Forelimb muscle (tissue), 1 donor: Measurements from ENCODE around the gene CAPN5. TPM values are rescaled to one million over a fixed set of nuclear protein-coding genes. Genes with fewer than 3 reads are reported as not detected.

ENCODE experiments used
- DNase-seq: peaks from one replicate; pipeline ENCODE4 v3.0.0-alpha.2; 2013; ENCODE audit warnings: low read depth
- polyA plus RNA-seq: library from polyadenylated mRNA; unstranded; fragments of 120-200 nt; gene quantifications from one replicate; pipeline ENCODE4 v1.2.1, GENCODE V29; 2013; ENCODE audit not compliant: insufficient read length

CAPN5 gene
- polyA plus RNA-seq, 1 donor: 10.5 TPM

DNA sequence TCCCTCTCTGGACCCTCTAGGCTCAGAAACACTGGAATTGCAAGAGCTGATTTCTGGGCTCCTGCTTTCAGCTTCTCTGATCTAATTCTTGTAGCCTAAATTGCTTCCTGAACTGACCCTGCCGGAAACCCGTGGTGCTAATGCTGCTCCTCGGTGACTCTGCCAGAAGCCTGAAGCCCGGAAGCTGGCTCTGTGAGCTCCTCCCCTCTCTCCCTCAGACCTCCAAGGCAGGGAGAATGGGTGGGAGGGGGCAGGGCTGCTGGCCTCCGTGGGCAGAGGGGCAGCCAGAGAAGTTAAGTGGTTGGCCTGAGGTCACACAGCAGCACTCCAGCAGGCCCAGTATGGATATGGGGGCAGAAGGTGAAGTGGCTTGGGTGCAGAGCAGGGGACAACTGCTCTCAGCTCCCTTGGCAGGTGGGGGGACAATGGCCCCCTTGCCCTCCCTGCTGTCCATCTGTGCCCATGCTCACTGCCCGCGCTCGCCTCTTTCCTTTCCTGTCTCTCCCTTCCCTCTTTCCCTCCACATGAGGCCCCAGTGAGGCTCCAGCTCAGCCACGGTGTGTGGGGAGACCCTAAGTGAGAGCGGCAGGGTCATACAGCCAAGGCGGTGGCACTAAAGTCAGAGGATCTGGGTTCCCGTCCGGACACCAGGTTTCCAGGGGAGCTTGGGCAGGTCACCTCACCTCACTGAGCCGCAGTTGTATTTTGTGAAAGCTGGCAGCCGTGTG lies 16.2 kb downstream of the CAPN5 start:
- no peak for DNase-seq

DNA sequence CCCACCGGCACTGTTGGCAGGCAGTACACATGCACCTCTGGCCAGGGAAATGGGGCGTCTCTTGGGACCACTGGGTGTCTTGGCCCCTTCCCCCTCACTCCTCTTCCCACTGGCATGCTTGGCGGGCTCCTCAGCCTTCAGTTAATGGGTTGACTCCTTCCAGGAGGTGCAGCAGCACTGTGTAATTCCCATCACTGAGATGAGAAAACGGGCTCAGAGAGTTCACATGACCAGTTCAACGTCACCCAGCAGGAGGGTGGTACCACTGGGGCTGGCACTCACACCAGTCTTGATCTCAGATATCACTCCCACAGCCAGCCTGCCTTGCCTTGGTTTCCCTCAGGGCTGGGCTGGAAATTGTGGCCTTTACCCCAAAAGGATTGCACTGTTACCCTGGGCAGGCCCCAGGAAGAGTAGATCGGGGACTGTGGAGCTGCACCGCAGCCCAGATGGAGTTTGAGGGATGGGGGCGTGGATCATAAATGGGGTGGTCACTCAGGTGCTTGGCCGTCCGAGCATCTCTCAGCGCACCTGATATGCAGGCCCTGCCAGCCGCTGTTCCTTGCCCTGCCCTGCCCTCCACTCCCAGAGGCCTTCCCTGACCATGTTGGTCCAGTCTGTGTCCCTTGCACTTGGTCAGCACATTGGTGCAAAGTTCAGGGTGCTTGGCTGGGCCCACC lies 16.9 kb downstream of the CAPN5 start:
- DNase-seq: no peak

DNA sequence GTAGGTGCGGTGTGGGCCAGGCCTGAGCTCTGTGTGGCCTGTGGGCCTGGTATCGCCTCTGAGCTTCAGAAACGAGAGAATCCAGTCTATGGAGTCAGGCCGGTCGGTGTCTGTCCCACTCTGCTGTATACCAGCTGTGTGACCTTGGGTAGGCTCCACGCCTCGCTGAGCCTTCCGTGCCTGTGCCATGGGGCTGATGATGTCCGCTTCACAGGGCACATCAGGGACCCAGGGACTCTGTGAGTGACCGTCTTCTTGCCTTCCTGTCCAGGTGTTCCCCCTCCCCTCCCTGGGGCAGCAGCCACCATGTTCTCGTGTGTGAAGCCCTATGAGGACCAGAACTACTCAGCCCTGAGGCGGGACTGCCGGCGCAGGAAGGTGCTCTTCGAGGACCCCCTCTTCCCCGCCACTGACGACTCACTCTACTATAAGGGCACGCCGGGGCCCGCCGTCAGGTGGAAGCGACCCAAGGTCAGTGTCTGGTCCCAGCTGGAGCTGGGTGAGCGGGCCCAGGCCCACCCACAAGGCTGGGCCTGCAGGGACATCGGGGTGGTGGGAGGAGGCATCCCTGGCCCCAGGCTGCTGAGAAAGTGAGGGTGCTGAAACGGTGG lies 17.9 kb downstream of the CAPN5 start:
- no peak for DNase-seq

DNA sequence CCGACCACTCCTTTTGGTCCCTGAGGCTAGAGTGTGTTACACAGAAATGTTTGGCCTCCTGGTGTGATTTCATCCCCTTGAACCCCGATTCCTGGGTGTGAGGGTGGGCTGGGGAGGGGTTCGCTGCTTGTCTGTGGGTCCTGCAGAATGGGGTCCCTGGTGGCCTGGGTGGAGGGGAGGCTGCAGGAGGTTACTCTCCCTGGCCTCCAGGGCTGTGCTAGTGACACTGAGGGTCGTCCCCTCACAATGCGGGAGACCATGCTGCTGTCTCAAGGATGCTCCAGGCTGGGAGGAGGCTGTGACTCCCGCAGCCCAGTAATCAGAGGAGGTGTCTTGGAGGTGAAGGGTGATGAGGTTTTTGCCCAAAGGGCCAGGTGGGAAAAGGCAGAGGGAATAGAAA lies 18.9 kb downstream of the CAPN5 start:
- no peak for DNase-seq

DNA sequence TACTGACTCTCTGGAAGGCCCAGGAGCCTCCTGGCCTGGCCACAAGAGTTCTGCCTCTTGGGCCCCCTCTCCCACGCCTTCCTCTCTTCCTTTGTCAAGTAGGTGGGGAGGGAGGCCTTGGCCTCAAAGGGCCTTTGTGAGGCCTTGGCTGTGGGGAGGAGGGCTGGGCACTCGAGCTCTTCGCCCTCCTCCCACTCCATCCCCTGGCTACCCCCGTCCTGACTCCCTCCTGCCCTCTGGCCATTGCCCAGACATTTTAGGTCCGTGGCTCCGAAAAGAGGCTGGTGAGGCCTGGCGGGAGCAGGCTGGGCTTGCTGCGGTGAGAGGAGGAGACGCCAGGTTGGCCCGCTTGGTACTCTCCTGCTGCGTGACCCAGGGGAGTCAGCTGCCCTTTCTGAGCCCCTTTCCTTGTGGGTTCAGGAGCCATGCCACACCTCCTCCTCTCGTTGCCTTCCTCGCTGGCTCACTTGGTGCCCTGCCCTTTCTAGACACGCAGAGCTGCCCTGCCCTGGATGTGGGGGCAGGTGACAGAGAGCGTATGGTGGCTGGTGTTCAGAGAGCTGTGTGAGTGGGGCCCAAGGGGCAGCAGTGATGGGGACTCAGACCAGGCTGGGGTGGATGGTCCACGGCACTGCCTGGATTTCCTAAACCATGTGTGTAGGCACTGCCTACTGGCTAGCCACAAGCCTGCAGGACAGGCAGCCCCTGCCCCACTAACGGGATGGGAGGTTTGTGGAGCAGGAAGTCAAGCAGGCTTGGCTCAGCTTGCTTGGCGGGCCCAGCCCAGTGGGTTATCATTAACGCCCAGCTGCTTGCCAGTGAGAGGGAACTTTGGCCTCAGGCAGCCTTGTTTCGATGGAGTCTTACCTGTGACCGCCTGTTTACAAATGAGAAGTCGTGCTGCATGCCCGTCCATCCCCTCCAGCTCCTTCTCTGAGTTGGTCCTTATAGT lies 20.0 kb downstream of the CAPN5 start:
- no peak for DNase-seq

DNA sequence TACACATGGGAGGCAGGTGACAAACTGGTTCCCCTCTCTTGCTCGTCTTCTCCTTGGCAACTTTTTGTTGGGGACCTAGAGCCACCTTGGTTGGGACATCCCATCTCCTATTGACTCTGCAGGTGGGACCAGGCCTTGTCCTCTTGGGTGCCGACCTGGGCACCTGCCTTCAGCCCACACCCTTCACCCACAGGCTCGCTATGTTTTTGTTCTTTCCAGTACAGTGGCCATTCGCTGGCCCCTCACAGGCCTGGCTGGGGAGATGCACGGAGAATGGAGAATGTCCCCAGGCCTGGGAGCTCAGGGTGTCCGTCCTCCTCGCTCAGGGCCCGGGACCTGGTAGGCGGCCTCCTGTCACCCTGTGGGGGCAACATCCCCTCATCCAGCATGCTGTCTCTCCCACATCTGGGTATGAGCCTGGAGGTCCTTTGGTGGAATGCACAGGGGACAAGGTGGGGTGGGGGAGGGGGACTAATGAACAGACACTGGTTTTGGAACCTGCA lies 21.0 kb downstream of the CAPN5 start:
- no peak for DNase-seq

DNA sequence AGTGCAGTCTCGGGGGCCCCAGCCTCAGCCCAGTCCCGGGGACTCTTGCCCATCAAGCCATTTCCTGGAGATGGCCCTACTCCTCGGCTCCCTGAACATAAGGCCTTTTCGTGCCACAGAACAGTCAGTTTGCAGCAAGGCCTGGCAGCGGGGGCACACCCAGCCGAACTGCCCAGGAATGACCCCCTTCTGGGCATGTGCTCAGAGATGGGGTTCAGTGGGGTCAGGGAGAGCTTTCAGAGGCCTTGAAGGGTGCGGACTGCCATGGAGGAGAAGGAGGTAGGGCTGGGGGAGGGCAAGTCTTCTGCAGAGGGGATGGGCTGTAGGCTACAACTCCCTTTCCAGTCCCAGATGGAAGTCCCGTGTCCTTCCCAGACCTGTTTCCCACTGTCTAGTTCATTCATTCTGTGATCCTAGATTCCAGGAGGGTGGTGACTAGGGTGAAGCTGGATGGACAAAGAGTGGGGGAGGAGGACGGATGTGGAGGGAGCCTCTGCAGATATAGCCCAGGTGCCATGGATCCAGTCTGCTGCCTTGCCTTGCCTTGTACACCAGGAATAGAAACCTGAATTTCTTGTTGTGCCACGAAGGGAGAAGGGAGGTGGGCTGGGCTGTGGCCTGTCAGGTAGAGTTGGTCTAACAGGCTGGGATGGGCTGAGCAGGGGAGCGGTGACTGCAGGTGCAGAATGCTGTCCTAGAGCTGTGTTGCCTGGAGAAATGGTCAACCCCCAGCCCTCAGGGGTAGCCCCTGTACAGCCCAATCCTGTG lies 21.6 kb downstream of the CAPN5 start:
- DNase-seq: no peak

DNA sequence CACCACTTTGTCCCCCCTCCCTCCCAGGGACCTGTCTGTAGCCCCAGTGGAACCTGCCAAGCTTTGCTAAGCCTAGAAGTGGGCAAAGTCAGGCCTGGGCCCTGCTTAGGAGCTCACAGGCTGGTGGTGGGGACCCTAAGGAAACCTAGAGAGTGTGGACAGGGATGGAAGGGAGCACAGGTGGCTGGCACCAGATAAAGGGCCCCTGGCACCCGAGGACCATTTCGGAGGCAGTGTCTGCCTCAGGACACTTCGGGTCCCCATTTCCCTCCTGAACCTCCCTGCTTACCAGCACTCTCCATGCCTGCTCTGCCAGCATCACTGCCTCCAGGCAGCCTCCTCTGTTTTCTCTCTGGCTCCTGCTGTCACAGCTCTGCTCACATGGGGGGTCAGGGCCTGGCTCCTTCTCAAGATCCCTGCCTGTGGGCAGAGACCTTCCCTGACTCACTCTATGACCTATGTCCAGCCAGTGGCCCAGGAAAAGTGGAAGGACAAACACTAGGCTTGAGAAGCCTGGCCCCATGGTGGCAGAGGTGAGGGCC lies 22.3 kb downstream of the CAPN5 start:
- DNase-seq: no peak

DNA sequence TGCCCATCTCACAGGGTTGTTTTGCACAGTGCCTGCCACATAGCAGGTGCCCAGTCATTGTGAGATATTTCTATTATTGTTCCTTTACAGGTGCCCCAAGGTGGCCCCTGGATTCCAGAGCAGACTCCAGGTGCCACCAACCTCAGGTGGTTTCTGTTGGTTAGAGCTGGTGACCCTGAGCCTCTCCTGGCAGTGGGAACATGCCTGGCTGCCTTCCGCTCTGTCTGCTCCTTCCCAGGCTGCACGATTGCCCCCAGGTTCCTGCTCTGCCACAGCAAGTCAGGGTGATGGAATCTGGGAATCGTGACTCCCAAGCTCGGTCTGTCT lies 23.2 kb downstream of the CAPN5 start:
- DNase-seq: no peak

DNA sequence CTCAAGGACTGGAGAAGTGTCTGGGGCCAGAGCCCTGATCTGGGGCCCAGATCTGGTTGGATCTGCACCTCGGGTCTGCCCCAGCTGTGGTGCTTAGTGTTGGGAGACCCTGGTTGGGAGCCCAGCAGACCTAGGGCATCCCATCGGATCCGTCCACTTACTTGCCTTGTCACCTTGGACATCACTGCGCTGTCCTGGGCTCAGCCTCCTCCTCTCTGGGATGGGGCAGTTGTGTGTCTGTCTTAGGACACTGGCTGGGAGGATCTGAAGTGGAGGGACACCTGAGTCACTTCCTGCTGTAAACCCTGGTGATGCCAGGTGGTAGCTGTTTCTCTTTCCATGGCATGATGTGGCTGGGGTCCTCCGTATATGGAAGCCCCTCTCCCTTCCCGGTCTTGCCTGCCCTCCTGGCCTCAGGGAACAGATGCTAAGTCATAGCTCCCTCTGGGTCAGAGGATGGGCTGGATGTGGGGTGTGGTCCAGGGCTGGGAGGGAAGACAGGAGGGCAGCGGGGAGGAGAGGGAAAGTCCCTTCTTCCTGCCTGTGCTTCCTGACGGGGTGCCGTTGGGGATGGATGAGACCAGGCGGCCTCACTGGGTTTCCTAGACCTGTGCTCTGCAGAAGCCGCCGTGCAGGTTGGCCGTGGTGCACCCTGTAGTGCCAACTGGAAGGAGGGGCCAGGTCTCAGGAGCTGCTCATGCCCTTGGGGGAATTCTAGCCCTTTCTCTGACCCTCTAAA lies 23.8 kb downstream of the CAPN5 start:
- no peak for DNase-seq

DNA sequence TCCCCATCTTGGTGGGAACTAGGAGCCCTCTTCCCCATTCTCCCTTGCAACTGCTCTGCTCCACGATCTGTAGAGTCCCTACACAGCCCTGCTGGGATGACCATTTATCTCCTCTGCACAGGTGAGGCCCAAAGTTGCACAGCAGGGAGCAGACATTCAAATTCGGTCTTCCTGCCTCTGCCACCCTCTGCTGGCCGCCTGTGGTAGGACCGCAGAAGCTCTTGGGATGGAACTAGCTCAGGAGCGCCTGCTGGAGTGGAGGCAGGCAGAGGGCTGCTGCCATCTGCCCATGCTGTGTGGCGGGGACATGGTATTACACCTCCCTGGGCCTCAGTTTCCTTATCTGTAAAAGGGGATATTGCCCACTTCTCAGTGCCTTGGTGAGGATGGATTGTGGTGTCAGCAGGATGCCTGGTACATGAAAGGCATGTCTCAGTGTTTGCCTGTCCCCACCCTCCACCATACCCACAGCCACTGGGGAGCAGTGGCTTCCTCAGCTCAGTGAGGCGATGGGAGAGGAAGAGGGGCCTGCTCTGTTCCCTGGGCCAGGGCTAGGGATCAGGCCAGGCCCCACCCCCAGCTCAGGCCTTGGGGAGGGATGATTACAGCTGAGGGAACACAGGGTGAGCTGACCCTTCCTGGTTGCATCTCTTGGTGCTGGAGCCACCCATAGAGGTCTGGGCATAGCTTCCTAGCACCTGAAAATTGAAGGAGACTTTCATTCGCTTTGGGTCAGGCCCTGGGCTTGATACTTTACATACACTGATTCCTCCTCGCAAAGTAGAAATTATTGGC lies 24.6 kb downstream of the CAPN5 start:
- DNase-seq: no peak

DNA sequence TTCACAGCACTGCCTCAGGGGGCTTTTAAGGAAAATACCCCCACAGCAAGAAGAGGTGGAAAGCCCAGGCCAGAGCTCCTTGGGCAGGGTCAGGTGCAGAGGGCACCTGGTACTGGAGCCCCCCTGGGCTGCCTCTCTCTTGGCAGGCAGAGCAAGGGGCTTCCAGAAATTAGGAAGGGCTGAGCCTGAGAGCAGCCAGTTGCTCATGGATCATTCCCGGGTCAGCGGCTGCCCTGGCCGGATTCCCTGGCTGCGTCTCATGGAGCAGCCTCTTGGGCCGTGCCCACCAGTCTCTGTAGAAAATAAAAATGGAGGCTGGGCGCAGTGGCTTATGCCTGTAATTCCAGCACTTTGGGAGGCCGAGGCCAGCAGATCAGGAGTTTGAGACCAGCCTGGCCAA lies 25.6 kb downstream of the CAPN5 start:
- DNase-seq: no peak

DNA sequence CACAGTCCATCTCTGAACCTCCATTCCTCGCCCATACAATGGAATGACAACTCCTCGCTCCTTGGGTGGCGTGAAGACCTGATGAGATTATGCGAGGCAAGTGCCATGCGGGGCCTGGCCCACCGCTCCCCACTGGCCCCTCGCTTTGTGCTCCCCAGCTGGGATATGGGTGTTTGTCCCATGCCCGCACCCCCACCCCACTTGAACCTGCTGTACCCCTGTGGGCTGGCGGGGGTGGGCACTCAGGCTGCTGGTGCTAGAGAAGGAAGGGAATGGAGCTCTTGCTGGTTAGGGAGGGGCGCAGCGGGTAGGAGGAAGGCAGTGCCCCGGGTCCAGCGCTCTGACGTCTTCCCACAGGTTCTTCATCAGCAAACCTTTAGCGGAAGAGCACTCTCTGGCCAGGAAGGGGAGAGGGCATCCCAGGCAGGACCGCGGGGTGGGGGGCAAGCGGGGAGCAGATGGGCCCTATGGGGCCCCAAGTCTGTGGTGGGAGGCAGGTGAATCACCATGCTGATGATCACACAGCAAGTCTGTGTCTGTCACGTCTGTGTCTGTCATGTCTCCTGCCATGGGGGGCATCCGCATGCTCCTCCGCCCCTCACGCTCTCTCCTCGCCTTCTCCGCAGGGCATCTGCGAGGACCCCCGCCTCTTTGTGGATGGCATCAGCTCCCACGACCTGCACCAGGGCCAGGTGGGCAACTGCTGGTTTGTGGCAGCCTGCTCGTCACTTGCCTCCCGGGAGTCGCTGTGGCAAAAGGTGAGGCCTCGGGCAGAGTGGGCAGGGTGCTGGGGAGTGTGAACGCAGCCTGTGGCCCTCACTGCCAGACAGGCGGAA lies 26.5 kb downstream of the CAPN5 start:
- DNase-seq: no peak

DNA sequence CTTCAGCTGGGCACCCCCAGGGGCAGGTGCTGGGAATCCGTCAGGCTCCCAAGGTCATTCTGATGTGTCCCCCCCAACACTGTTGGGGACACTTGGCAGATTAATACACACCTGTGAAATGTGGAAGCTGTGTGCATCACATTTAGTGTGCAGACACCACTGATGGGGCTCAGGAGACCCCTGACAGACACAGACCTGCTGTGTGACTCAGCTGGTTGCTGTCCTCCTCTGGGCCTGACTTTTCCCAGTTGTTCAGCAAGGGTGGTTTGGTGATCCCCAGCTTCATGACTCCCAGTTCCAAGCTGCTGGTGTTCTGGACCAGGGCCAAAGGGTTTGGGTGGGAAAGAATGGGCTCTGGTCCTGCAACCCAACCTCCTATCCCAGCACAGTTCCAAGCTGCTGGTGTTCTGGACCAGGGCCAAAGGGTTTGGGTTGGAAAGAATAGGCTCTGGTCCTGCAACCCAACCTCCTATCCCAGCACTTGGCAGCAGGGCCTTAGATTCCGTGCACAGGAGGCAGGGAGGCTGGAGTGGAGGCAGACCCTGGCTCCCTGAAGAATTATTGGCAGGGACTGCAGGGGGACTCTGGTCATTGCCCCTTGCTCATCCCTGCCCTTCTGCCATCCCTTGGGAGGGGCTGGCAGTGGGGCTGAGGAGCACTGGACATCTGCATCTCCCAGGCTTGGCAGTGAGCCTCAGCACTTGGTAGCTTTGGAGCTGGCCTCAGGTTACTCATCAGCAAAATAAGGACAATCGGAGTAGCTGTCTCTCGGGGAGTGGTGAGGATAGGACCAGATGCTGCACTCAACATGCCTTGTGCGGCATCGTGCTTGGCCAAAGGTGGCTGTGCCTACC lies 27.4 kb downstream of the CAPN5 start:
- DNase-seq: no peak

DNA sequence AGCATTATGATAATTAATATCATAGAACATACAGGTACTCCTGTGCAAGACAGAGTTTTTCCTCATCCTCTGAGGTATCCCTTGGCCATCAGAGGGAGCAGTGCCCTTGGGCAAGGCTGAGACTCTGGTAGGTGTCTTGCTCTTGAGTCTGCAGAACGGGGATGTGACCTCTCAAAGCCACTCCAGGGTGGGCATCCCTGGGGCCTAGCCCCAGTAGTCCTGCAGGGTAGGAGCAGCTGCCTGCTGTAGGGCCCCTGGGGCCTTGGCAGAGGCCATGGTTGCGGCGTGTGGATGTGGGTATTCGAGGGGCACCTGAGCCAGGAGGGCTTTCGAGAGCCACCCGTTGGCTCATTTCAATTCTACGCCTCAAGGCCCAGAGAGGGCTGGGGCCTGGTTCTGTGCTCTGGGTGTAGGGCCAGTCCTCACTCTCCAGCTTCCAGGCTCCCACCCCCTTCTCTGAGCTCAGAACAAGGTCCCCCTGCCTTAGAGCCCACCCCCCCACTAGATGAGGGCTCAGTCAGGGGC lies 28.1 kb downstream of the CAPN5 start:
- DNase-seq: no peak

DNA sequence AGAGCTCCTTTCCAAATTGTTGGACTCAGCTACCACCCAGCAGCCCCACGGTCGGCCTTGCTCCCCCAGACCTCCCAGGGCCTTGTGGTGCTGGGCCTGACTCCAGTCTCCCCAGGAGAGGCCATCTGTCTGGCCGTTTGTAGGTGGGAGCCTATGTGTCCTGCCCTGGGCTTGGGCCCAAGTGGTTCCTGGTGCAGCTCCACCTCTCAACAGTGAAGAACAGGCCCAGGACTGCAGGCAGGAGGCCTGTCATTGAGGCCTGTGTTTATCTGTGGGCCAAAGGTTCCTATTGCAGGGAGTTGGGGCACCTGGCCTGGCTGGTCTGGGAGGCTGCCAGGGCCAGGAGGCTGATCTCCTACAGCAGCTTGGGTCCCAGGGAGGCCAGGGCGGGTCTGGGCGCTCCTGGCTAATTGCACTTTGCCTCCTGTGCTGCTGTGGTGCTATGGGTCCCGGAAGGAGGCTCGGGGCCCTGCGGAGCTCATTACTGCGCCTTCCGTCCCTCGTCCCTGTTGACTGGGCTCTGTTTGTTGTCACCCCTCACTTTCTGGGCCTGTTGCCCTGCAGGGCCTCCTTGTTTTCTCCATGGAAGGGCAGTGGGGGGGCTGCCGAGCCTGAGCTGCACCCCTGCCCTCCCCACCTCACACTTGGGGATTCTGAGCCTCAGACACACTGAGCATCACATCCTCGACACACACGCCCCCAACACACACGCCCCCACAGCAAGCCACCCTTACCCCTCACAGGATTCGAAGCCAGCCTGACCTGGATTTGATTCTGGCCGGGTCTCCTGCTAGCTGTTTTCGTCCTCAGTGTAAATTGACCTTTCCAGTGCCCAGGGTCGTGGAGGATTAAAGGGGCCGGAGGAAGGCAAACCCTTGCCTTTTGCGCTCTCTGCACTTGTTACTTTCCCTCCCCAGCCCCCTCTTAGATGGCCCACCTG lies 29.1 kb downstream of the CAPN5 start:
- no peak for DNase-seq
